ENCODE results near the gene TBX20.

DNA sequence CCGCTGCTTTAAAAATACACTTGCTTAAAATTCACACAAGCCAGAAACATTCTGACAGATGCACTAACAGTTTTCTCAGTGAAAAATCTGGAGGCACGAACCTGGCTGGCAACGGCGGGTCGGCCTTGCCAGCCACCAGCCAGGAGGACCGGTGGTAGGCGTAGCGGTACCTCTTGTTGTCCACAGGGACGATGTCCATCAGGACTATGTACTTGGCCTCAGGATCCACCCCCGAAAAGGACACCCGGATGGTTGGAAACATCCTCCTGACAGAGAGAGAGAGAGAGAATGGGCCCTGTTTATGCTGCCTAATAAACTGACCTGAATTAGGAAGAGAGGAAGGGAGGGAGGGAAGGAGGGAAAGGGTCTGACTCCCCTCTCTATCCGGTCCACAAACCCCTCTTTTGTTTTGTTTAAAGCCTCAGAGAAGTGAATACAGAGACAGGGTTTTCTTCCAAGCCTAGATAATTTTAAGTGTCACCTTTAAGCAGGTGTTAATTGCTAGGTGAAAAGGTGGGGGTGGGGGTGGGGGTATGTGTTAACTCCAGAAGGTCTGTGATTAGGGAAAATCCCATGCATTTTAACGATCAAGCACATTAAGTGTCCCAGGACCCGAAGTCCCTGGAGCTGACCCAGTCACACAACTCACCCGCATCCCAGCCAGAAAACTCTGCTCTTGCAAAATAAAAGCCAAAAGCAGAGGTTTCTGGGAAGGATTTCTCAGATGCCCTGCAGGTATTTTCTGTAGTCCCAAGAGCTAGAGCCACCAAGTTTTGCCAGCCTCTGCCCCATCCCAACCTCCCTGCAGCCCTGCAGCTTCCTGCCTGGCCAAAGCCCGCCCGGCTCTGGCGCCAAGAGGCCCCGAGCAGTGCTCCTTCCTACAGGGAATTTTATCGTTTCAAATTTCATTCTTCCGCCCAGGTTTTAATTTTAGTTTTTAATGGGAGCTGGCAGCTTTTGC is 5.0 kb downstream of the TBX20 start:
- TF ChIP-seq, protein P1, sequence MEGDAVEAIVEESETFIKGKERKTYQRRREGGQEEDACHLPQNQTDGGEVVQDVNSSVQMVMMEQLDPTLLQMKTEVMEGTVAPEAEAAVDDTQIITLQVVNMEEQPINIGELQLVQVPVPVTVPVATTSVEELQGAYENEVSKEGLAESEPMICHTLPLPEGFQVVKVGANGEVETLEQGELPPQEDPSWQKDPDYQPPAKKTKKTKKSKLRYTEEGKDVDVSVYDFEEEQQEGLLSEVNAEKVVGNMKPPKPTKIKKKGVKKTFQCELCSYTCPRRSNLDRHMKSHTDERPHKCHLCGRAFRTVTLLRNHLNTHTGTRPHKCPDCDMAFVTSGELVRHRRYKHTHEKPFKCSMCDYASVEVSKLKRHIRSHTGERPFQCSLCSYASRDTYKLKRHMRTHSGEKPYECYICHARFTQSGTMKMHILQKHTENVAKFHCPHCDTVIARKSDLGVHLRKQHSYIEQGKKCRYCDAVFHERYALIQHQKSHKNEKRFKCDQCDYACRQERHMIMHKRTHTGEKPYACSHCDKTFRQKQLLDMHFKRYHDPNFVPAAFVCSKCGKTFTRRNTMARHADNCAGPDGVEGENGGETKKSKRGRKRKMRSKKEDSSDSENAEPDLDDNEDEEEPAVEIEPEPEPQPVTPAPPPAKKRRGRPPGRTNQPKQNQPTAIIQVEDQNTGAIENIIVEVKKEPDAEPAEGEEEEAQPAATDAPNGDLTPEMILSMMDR (IDR thresholded peaks at IDR 0.05) = no peak
- TF ChIP-seq POLR2A (IDR thresholded peaks at IDR 0.05) = no peak

Data from right lobe of liver (tissue), 4 donors.